LNCAP (cell line): ENCODE data around the gene LRP3.
A peak's percentile ranks its signal among the peaks of the same experiment; 100 is the strongest.

Experiments
- CTCF ChIP-seq: fragments of 450-650 bp; IDR thresholded peaks from 2 replicates; pipeline ENCODE4 v1.5.1; 2017; ENCODE audit warnings: mild to moderate bottlenecking

The LRP3 gene

GRCh38 chr19:33235996-33236350 is 41.8 kb downstream of the LRP3 start:
- no peak for TF ChIP-seq CTCF

- no peak for TF ChIP-seq CTCF
These were observed 42.7 kb downstream of the LRP3 start for GRCh38 chr19:33236696-33237390.

DNA sequence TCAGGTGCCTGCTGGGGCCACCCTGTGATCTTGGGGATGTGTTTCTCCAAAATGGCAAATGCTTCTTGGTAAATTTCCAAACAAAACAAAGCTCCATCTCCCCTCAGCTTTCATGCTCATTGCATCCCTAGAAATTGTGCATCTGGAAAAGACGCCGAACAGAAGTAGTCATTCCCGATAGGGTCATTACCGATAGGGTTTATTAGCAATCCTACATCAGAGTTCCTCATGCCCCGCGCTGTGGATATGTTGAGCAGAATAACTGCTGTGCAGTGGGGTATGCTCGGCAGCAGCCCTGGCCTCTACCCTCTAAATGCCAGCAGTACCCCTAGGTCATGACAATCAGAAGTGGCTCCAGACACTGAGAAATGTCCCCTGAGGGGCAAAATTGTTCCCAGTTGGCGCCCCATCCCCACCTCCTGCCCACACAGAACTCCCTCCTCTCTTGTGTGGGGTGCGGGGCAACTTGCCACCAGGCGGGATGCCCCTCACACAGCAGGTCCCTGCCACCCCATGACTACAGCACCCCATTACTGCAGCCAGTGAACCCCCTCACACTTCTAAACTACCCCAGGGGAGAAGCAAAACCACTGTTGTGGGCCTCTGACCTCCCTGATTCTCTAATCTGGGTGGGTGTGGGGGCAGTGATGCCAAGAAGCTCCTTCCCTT is 44.5 kb downstream of the LRP3 start:
- TF ChIP-seq CTCF: no peak

- no peak for TF ChIP-seq CTCF
These were observed 45.3 kb downstream of the LRP3 start for GRCh38 chr19:33239223-33239975.

DNA sequence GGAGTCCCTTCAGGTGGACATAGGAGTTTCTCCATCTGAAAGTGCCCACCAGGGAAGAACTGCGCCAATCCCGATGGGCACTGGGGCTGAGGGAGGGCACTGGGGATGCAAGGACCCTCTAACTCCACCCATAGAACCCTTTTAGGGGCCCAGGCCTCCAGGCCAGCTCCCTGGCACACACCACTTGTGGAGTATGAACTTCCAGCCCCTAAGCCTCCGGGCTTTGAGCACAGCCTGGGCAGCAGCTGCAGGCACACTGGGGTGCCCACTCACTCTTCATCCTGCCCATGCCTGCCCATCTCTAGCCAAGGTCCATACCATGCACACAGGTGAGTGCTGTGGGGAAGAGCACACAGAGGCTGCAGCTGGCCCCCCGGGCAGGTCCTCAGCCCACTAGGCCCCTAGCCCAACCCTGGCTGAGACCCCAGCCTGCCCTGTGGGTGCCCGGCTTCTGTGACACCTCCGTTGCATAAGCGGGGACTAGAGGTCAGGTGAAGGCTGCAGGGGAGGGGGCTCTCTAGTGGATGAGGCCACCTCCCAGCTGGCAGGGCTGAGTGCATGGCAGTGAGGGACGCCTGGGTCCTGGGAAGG is 46.1 kb downstream of the LRP3 start:
- TF ChIP-seq CTCF: no peak

DNA sequence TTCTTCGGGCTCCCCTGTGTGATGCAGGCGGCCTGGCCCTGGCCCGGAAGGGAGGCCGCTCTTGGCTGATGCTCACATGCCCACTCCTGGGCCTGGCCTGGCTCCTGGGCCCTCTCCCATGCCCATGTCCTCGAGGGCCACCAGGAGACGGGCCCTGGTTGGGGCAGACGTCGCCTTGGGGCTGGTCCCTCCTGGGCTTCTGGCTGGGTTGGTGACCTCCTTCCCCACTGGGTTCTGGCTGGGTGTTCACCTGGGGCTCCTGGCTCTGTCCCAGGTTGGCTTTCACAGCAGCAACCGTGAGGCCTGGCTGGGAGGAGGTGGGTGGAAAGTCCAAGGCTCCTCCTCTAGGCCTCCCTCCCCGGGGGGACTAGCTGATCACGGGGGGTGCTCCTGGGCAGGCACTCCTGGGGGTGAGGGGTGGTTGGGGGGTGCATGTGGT is 47.0 kb downstream of the LRP3 start:
- no peak for TF ChIP-seq CTCF

DNA sequence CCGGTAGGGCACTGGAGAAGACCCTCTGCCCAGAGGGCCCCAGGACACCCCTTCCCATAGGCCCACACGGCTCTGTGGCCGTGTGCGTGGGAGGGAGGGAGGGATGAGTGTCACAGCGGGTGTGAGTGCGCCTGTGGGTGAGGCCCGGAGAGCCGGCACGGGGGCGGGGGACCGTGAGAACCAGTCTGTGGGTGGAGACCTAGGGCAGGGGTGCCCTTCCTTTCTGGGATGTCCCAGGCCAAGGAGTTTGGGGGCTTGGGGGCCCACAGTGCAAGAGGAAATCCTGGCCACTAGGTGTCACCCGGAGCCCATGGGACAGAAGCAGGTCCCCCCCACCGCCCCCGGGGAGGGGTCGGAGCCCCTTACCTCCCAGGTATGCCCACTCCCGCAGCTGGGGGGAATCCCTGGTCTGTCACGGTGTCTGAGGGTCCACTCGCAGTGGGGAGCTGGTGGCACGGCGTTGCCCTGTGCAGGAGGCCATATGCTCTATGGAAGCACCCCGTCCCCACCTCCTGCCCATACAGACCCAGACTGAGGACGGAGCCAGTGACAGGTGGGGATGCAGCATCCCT is 47.5 kb downstream of the LRP3 start:
- peak; percentile 91 for TF ChIP-seq CTCF
